Mammary epithelial cell (primary cell): Measurements from ENCODE around the gene RPS21.

ENCODE experiments used
- CTCF ChIP-seq, 2 donors: IDR thresholded peaks in 1 of 2; conservative IDR thresholded peaks in 1 of 2; 2 replicates each; pipeline ENCODE4 v1.5.1; 2011 to 2012; ENCODE audit warnings: inconsistent platforms in 2 of 2, low read length in 2 of 2, mild to moderate bottlenecking in 2 of 2, control low read depth in 1 of 2, low read depth in 1 of 2; ENCODE audit not compliant: insufficient read depth in 1 of 2; ENCODE audit errors: extremely low read depth in 1 of 2
- EZH2 ChIP-seq: IDR thresholded peaks from 2 replicates; pipeline ENCODE4 v1.6.1; 2012; ENCODE audit warnings: low read length, inconsistent platforms, borderline replicate concordance

- TF ChIP-seq CTCF (conservative IDR thresholded peaks at IDR 0.05 in 1 of 2, IDR thresholded peaks at IDR 0.05 in 1 of 2; ENCODE audit: extremely low read depth in 1 of 2, insufficient read depth in 1 of 2, low read depth in 1 of 2, low read length in 2 of 2) (no peak), EZH2 (no peak)
Measured at GRCh38 chr20:62423326-62423706, 36.4 kb downstream of the RPS21 start.
